Glutamatergic neuron (in vitro differentiated cells): ENCODE data around the gene FBXO3. TPM values are rescaled to one million over a fixed set of nuclear protein-coding genes. Genes with fewer than 3 reads are reported as not detected.

Source experiments
- DNase-seq: peaks from one replicate; pipeline ENCODE4 v3.0.0; 2022
- H3K27ac Mint-ChIP-seq: one replicate; pipeline ENCODE4 v1.8.0; 2020; ENCODE audit warnings: mild to moderate bottlenecking, mixed read lengths, inconsistent platforms; ENCODE audit not compliant: unreplicated experiment
- H3K27me3 Mint-ChIP-seq: one replicate; pipeline ENCODE4 v1.8.0; 2020; ENCODE audit warnings: mild to moderate bottlenecking, moderate library complexity, mixed read lengths, inconsistent platforms; ENCODE audit not compliant: unreplicated experiment
- H3K36me3 Mint-ChIP-seq: one replicate; pipeline ENCODE4 v1.8.0; 2020; ENCODE audit warnings: mild to moderate bottlenecking, mixed read lengths, inconsistent platforms; ENCODE audit not compliant: unreplicated experiment
- H3K4me1 Mint-ChIP-seq: one replicate; pipeline ENCODE4 v1.8.0; 2020; ENCODE audit warnings: mild to moderate bottlenecking, low read depth, mixed read lengths, inconsistent platforms; ENCODE audit not compliant: unreplicated experiment
- H3K4me3 Mint-ChIP-seq: one replicate; pipeline ENCODE4 v1.8.0; 2020; ENCODE audit warnings: mild to moderate bottlenecking, mixed read lengths, inconsistent platforms; ENCODE audit not compliant: unreplicated experiment
- H3K9me3 Mint-ChIP-seq: one replicate; pipeline ENCODE4 v1.8.0; 2020; ENCODE audit warnings: mild to moderate bottlenecking, moderate library complexity, mixed read lengths, inconsistent platforms; ENCODE audit not compliant: unreplicated experiment
- CTCF ChIP-seq: fragments of 200-600 bp; sonication (generic); IDR thresholded peaks from one replicate; pipeline ENCODE4 v1.5.0; 2021; ENCODE audit not compliant: partially characterized antibody, unreplicated experiment
- total RNA-seq: library from RNA; stranded (reverse); fragmentation: NEBNext Ultra II Directional; extraction: Animal tissue kit (Norgen Biotek cat#: 25700); gene quantifications from one replicate; pipeline ENCODE4 v1.2.1, GENCODE V29; 2021; ENCODE audit not compliant: unreplicated experiment

FBXO3 gene
- total RNA-seq, 1 donor from 2014 or later = 30.5 TPM

DNA sequence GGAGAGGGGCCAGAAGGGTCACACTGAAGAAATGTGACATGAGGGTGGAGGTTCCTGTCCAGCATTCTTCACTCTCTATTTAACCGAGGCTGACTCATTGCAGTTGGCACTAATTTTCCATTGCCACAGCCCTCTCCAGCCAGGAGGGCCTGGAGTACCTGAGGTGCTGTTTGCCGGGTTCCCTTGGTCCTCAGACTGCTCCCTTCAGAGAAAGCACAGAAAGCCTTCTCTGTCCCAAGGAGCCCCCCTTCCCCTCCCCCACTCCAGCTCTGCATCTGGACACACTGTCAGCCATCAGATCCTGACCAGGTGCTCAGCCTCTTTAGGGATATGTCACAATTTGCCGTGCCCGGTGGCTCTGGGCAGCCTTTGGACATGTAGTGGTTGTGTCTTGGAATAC, 70.5 kb downstream of the FBXO3 start:
- H3K36me3 Mint-ChIP-seq = peaks cover 3% of the 10 kb centered on the region
- H3K4me3 Mint-ChIP-seq = no peak overlapping the region
- no peak for DNase-seq
- peaks cover 19% of the 10 kb centered on the region for H3K4me1 Mint-ChIP-seq
- H3K27ac Mint-ChIP-seq = no peak overlapping the region
- peaks cover 5% of the 10 kb centered on the region for H3K27me3 Mint-ChIP-seq
- no peak for TF ChIP-seq CTCF
- peaks cover 7% of the 10 kb centered on the region for H3K9me3 Mint-ChIP-seq

DNA sequence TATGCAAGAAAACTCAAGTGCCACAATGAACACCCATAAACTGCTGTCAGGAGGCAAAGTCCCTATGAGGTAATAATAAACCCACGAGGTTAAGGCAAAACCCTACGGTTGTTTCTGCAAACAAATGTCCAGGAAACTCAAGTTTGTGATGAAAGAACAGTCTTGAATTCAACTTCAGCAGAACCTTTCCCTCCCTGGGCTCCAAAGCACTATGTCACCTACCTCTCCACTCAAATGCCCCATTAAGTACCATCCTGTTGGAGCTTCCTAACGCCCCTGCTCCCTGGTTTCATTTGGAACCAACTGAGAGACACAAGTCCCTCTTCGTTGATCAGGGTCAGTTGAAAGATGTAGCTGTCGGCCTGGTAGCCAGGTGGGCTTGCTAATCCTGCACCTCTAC, 71.1 kb downstream of the FBXO3 start:
- TF ChIP-seq CTCF = no peak
- no peaks in the 10 kb centered on the region for H3K36me3 Mint-ChIP-seq
- H3K27ac Mint-ChIP-seq = no peak overlapping the region
- H3K9me3 Mint-ChIP-seq = peaks cover 7% of the 10 kb centered on the region
- no peak overlapping the region for H3K4me3 Mint-ChIP-seq
- H3K4me1 Mint-ChIP-seq = peaks cover 19% of the 10 kb centered on the region
- DNase-seq = no peak
- peaks cover 5% of the 10 kb centered on the region for H3K27me3 Mint-ChIP-seq

- peaks cover 13% of the 10 kb centered on the region for H3K9me3 Mint-ChIP-seq
- no peak for DNase-seq
- no peak for TF ChIP-seq CTCF
- peaks cover 5% of the 10 kb centered on the region for H3K27me3 Mint-ChIP-seq
- H3K27ac Mint-ChIP-seq = peak overlapping the region; percentile 92
- H3K4me1 Mint-ChIP-seq = peaks cover 30% of the 10 kb centered on the region
- H3K36me3 Mint-ChIP-seq = no peaks in the 10 kb centered on the region
- peak overlapping the region; percentile 79 for H3K4me3 Mint-ChIP-seq
Observed at GRCh38 chr11:33701302-33702230, 72.8 kb downstream of the FBXO3 start.

GRCh38 chr11:33700502-33701271, 73.6 kb downstream of the FBXO3 start, which contains the start of gene C11orf91:
C11orf91 (minus strand) TSS chr11:33700826; CDS start chr11:33700740, 86 bp downstream.
- DNase-seq = peak; percentile 99
- Mint-ChIP-seq H3K27ac (peak within 1 kb of the TSS; percentile 92), H3K27me3 (peaks cover 5% of the 10 kb centered on the region), H3K4me1 (peaks cover 33% of the 10 kb centered on the region), H3K4me3 (peak within 1 kb of the TSS; percentile 84), H3K9me3 (peaks cover 14% of the 10 kb centered on the region), H3K36me3 (no peaks in the 10 kb centered on the region)
- no peak for TF ChIP-seq CTCF

DNA sequence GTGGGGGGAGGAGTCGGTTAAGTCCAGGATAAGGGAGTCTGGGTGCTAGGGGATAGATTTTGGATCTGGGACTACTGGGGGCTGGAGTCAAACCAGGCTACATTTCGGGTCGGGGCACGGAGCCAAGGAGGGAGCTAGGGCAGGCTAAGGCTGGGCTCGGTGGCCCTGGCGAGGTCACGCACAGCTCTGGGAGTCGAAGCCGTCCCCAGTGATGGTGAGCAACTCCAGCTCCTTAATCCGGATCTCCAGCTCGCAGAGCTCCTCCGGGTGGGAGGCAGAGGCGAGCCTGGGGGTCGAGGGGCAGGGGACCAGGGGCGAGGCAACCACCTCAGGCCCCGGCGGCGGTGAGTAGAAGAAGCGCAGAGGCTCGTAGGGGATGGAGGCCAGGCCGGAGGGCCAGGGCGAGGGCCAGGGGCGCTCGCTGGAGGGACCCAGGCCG, 74.2 kb downstream of the FBXO3 start:
- peaks cover 39% of the 10 kb centered on the region for H3K4me1 Mint-ChIP-seq
- DNase-seq = no peak
- H3K27me3 Mint-ChIP-seq = peaks cover 6% of the 10 kb centered on the region
- H3K36me3 Mint-ChIP-seq = no peaks in the 10 kb centered on the region
- TF ChIP-seq CTCF = no peak
- peaks cover 12% of the 10 kb centered on the region for H3K9me3 Mint-ChIP-seq
- H3K27ac Mint-ChIP-seq = no peak overlapping the region
- peak overlapping the region; percentile 84 for H3K4me3 Mint-ChIP-seq
